Measurements from ENCODE around the gene ZDHHC1. TPM values are rescaled to one million over a fixed set of nuclear protein-coding genes. Genes with fewer than 3 reads are reported as not detected.
"Not testable (repeated sequence)": the region's sequence is repeated elsewhere in the genome, so short reads cannot be mapped to it uniquely, and the experiment has no call there.

Gene ZDHHC1
- total RNA-seq, 2 donors from 2014 or later: 1.6 to 2.0 TPM

GRCh38 chr16:67387479-67388079, 28.7 kb downstream of the ZDHHC1 start:
- no peaks in the 10 kb centered on the region for H3K9me3 Mint-ChIP-seq
- ATAC-seq: no peak
- H3K4me1 Mint-ChIP-seq (ENCODE audit: low read depth in 2 of 2): peaks cover 0 to 3% of the 10 kb centered on the region in 2 donors
- no peaks in the 10 kb centered on the region for H3K36me3 Mint-ChIP-seq
- H3K27me3 Mint-ChIP-seq: peaks cover 10 to 19% of the 10 kb centered on the region in 2 donors
- H3K4me3 Mint-ChIP-seq: no peak overlapping the region
- H3K27ac Mint-ChIP-seq: no peak overlapping the region
- peak; percentile 18 for DNase-seq (ENCODE audit: low spot score)

GRCh38 chr16:67386861-67387455, 29.3 kb downstream of the ZDHHC1 start:
- ATAC-seq (no peak), DNase-seq (ENCODE audit: low spot score) (peak; percentile 41)
- H3K27me3 Mint-ChIP-seq: peaks cover 5 to 13% of the 10 kb centered on the region in 2 donors
- H3K9me3 Mint-ChIP-seq: no peaks in the 10 kb centered on the region
- no peak overlapping the region for H3K4me3 Mint-ChIP-seq
- H3K4me1 Mint-ChIP-seq (ENCODE audit: low read depth in 2 of 2): peaks cover 0 to 3% of the 10 kb centered on the region in 2 donors
- H3K27ac Mint-ChIP-seq: no peak overlapping the region
- H3K36me3 Mint-ChIP-seq: no peaks in the 10 kb centered on the region

DNA sequence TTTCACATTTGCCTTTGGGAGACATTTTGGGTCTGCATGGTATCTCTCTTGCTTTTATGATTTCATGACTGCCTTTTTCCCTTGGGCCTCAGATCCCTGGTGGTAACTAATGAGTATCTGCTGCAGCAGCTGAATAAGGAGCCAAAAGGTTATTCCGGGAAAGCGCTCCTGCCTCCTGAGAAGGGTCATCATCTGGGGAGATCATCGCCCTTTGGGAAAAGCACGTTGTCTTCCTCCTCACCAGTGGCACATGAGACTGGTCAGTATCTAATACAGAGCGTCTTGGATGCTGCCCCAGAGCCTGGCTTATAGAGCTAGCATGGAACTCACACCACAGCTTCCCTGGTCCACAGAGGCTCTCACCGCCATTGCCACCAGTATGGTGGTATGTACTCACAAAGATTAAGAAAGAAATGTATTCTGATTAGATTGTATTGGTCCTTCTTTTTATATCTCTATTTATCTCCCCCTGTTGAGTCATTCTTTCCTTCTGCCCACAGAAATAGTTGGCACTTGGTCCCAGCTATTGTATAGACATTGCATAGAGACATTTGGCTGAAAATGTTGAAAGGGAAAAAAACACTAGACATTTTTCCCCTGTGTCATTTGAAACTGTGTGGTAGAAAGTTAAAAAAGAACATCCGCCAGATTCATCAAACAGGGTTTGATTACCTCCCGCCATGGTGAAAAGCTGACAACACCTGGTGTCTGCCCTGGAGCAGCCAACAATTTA, 31.3 kb downstream of the ZDHHC1 start:
- Mint-ChIP-seq H3K36me3 (no peaks in the 10 kb centered on the region), H3K9me3 (no peaks in the 10 kb centered on the region), H3K27ac (no peak overlapping the region)

DNA sequence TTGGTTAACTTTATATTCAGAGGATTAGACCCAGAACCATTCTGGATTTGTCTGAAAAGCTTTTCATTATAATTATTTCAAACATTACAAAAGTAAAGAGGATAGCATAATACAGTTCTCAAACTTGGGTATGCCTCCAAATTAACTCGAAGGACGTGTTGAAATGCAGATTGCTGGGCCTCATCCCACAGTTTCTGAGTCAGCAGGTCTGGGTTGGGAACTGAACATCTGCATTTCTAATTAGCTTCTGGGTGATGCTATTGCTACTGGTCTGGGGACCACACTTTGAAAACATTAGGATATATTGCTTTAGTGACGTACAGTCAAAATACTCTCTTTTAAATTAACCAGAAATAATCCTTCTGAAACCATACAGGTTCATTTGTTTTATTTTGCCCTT, 33.0 kb downstream of the ZDHHC1 start:
- H3K4me1 Mint-ChIP-seq (ENCODE audit: low read depth in 2 of 2): no peaks in the 10 kb centered on the region
- ATAC-seq (no peak), DNase-seq (ENCODE audit: low spot score) (no peak)
- no peak overlapping the region for H3K4me3 Mint-ChIP-seq
- H3K9me3 Mint-ChIP-seq: no peaks in the 10 kb centered on the region
- peaks cover 2 to 11% of the 10 kb centered on the region in 2 donors for H3K27me3 Mint-ChIP-seq
- H3K27ac Mint-ChIP-seq: no peak overlapping the region
- no peaks in the 10 kb centered on the region for H3K36me3 Mint-ChIP-seq

More for the DNA sequence above, 31.3 kb downstream of the ZDHHC1 start:
- Mint-ChIP-seq H3K27me3 (peaks cover 2 to 11% of the 10 kb centered on the region in 2 donors), H3K4me1 (ENCODE audit: low read depth in 2 of 2) (no peaks in the 10 kb centered on the region), H3K4me3 (no peak overlapping the region)
- ATAC-seq (no peak), DNase-seq (ENCODE audit: low spot score) (peak; percentile 45)

DNA sequence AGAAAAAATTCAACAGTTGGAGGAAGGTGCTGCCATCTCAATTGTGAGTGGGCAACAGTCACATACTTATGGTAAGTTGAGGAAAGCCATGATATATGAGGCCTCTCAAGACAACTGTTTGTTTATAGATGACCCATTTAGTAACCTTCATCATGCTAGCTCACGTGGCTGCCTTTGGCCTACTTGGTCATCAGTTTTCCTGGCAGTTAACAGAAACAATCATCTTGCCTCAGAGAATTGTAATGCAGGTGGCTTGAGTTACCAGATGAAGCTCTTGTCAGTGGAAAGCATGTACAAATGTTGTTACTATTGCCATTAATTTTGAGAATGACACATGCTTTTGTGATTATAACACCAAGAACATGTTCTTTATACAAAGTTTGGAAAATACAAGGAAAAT, 37.6 kb downstream of the ZDHHC1 start:
- H3K27me3 Mint-ChIP-seq: peaks cover 0 to 8% of the 10 kb centered on the region in 2 donors
- no peak for DNase-seq (ENCODE audit: low spot score)
- H3K27ac Mint-ChIP-seq: no peak overlapping the region
- ATAC-seq: no peak
- H3K4me1 Mint-ChIP-seq (ENCODE audit: low read depth in 2 of 2): no peaks in the 10 kb centered on the region
- H3K36me3 Mint-ChIP-seq: no peaks in the 10 kb centered on the region
- no peak overlapping the region for H3K4me3 Mint-ChIP-seq
- no peaks in the 10 kb centered on the region for H3K9me3 Mint-ChIP-seq

DNA sequence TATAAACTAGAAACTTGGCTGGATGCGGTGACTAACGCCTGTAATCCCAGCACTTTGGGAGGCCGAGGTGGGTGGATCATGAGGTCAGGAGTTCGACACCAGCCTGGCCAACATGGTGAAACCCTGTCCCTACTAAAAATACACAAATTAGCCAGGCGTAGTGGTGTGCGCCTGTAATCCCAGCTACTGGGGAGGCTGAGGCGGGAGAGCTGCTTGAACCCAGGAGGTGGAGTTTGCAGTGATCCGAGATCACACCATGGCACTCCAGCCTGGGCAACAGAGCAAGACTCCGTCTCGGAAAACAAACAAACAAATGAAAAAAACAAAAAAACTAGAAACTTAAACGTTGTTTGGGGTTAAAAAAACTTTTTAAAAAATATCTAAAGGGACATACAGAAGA, 40.3 kb downstream of the ZDHHC1 start:
- not testable (repeated sequence) for DNase-seq (ENCODE audit: low spot score); H3K36me3 Mint-ChIP-seq; H3K9me3 Mint-ChIP-seq; H3K27ac Mint-ChIP-seq; ATAC-seq; H3K4me1 Mint-ChIP-seq (ENCODE audit: low read depth in 2 of 2); H3K27me3 Mint-ChIP-seq; H3K4me3 Mint-ChIP-seq

DNA sequence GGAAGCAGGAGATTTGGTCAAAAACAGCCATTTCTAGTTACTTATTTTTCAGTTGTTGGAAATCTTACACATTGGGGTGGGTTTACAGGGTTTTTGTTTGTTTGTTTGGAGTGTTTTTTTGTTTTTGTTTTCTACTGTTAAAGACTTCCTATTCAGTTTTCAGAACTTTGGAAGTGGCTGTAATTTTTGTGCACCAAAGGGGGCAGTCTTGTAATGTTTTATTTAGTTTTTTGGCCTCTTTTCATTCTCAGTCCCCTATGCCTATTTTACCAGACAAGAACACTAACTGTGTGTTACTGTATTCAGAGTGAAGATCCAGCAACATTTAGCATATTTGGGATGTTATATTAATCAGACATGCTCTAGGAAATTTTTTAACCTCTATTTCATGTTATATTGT, 43.6 kb downstream of the ZDHHC1 start:
- DNase-seq (ENCODE audit: low spot score): no peak
- peaks cover 0 to 6% of the 10 kb centered on the region in 2 donors for H3K27me3 Mint-ChIP-seq
- H3K36me3 Mint-ChIP-seq: no peaks in the 10 kb centered on the region
- no peak for ATAC-seq
- H3K27ac Mint-ChIP-seq: no peak overlapping the region
- H3K4me1 Mint-ChIP-seq (ENCODE audit: low read depth in 2 of 2): no peaks in the 10 kb centered on the region
- H3K4me3 Mint-ChIP-seq: no peak overlapping the region
- no peaks in the 10 kb centered on the region for H3K9me3 Mint-ChIP-seq

- Mint-ChIP-seq H3K36me3 (no peaks in the 10 kb centered on the region), H3K27ac (no peak overlapping the region), H3K27me3 (peaks cover 0 to 3% of the 10 kb centered on the region in 2 donors), H3K9me3 (no peaks in the 10 kb centered on the region), H3K4me1 (ENCODE audit: low read depth in 2 of 2) (no peaks in the 10 kb centered on the region), H3K4me3 (no peak overlapping the region)
- DNase-seq (ENCODE audit: low spot score): no peak
- ATAC-seq: no peak
Observed at GRCh38 chr16:67370661-67371060, 45.6 kb downstream of the ZDHHC1 start.

DNA sequence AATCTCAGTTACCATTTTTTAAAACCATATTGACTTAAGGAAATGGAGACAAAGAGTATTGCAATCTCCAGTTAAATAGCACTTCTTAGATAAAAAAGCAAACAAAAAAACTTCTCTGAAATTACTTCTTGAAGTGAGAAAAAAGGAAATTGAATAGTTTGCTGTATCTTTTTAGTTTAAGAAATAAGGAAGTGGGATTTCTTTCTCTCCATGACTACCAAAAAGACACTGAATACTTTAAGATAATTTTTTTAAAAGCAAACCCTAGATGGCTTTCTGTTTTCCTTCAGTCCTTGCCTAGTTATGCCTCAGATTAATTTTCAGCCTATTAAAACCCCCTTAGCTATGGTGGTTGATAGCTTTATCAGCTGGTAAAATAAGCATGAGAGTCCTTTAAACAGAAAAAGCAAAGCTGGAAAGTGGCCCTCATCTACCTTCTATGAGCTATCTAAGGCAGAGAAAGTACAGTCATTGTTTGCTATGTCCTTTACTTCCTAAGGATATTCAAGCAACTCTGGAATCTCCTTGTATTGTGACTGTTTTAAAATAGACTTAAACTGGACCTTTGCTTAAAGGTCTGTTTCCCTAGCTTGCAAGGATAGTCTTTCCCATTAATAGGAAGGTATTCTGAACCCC, 51.6 kb downstream of the ZDHHC1 start:
- Mint-ChIP-seq H3K27me3 (peaks cover 9 to 16% of the 10 kb centered on the region in 2 donors), H3K4me3 (no peak overlapping the region), H3K36me3 (no peaks in the 10 kb centered on the region), H3K4me1 (ENCODE audit: low read depth in 2 of 2) (peaks cover 4 to 5% of the 10 kb centered on the region in 2 donors), H3K9me3 (no peaks in the 10 kb centered on the region), H3K27ac (no peak overlapping the region)
- ATAC-seq (no peak), DNase-seq (ENCODE audit: low spot score) (no peak)

- H3K27ac Mint-ChIP-seq: no peak overlapping the region
- DNase-seq (ENCODE audit: low spot score) (no peak), ATAC-seq (no peak)
- peaks cover 4 to 5% of the 10 kb centered on the region in 2 donors for H3K4me1 Mint-ChIP-seq (ENCODE audit: low read depth in 2 of 2)
- no peaks in the 10 kb centered on the region for H3K9me3 Mint-ChIP-seq
- H3K36me3 Mint-ChIP-seq: no peaks in the 10 kb centered on the region
- H3K27me3 Mint-ChIP-seq: peaks cover 9 to 25% of the 10 kb centered on the region in 2 donors
- H3K4me3 Mint-ChIP-seq: no peak overlapping the region
Observed at GRCh38 chr16:67361038-67361437, 55.2 kb downstream of the ZDHHC1 start.

DNA sequence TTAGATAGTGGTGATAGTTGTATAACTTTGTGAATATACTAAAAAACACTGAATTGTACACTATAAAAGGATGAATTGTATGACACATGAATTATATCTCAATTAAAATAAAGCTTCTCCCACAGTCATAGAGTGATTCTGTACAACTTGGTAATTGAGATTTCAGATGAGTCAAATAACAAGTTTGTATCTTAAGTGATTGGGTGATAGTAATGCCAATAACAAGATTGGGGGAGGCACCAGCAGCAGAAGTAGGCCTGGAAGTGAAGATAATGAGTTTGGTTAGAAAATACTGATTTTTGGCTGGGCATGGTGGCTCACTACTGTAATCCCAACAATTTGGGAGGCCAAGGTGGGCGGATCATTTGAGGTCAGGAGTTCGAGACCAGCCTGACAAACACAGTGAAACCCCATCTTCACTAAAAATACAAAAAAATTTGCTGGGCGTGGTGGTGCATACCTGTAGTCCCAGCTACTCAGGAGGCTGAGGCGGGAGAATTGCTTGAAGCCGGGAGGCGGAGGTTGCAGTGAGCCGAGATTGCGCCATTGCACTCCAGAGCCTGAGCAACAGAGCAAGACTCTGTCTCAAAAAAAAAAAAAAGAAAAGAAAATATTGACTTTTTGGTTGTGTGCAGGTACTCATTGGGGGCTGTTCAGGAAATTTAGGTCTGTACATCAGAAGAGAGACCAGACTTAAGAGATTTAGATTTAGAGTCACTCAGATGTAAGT, 56.6 kb downstream of the ZDHHC1 start:
- not testable (repeated sequence) for H3K9me3 Mint-ChIP-seq; H3K36me3 Mint-ChIP-seq; DNase-seq (ENCODE audit: low spot score); ATAC-seq; H3K27ac Mint-ChIP-seq; H3K4me1 Mint-ChIP-seq (ENCODE audit: low read depth in 2 of 2); H3K4me3 Mint-ChIP-seq
- peaks cover 9 to 21% of the 10 kb centered on the region in 2 donors for H3K27me3 Mint-ChIP-seq

DNA sequence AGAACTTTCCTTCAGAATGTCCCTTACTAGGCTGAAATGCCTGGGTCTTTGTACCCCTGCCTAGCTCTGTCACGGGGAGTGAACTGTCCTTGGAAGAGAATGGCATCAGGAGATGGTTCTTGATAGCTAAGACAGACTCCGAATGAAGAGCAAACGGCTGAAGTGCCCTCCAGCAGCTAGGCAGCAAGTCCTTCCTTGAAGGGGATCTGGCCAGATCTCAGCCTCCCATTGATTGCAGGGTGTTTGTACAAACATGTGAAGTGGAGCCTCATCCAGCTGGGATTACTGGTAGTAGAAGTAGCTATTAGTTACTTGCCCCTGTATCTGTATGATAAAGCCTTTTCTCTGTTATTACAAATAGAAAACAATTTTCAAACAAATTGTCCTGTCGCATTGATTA, 58.7 kb downstream of the ZDHHC1 start:
- Mint-ChIP-seq H3K9me3 (no peaks in the 10 kb centered on the region), H3K4me3 (no peak overlapping the region), H3K36me3 (no peaks in the 10 kb centered on the region), H3K27me3 (peaks cover 0 to 18% of the 10 kb centered on the region in 2 donors), H3K27ac (no peak overlapping the region), H3K4me1 (ENCODE audit: low read depth in 2 of 2) (no peaks in the 10 kb centered on the region)
- ATAC-seq (no peak), DNase-seq (ENCODE audit: low spot score) (no peak)

GRCh38 chr16:67356396-67356795, 59.9 kb downstream of the ZDHHC1 start:
- Mint-ChIP-seq H3K27ac (no peak overlapping the region), H3K36me3 (no peaks in the 10 kb centered on the region), H3K27me3 (peaks cover 0 to 18% of the 10 kb centered on the region in 2 donors), H3K4me3 (no peak overlapping the region), H3K4me1 (ENCODE audit: low read depth in 2 of 2) (no peaks in the 10 kb centered on the region), H3K9me3 (no peaks in the 10 kb centered on the region)
- DNase-seq (ENCODE audit: low spot score) (no peak), ATAC-seq (no peak)
